IMR-90 (cell line): ENCODE data around the gene KLHL40. TPM values are rescaled to one million over a fixed set of nuclear protein-coding genes. Genes with fewer than 3 reads are reported as not detected.

Experiments used
- ATAC-seq: fragments of 200-7000 bp; cut with Tn5 transposase; 2 replicates; pipeline ENCODE4 v1.9.1; 2020; ENCODE audit warnings: low read depth, mild to moderate bottlenecking, moderate library complexity
- BruUV-seq: library from RNA; stranded (reverse); fragments of 400-500 nt; replicated peaks from 2 replicates; lab custom pipeline; 2021; lab: Mats Ljungman, UMichigan
- CTCF ChIA-PET: fragments of 300-600 bp; formaldehyde crosslinking; extraction: SDS; loops from one replicate; lab custom pipeline; 2021; ENCODE audit warnings: antibody characterized with exemption; lab: Yijun Ruan, JAX
- POLR2A ChIA-PET: fragments of 300-600 bp; sonication (Branson Sonifier 250); formaldehyde crosslinking; loops from one replicate; lab custom pipeline; 2022; ENCODE audit warnings: antibody characterized with exemption; ENCODE audit not compliant: unreplicated experiment; lab: Charles Lee
- DNase-seq: peaks from one replicate; pipeline ENCODE4 v3.0.0; 2013
- H2AFZ ChIP-seq: replicated peaks from 2 replicates; pipeline ENCODE3; 2013; ENCODE audit warnings: low read length, mild to moderate bottlenecking; ENCODE audit not compliant: poor library complexity
- H2AK5ac ChIP-seq: 2 replicates; pipeline ENCODE4 v1.6.1; 2013; ENCODE audit warnings: low read depth, low read length, inconsistent platforms
- H2AK9ac ChIP-seq: replicated peaks from 2 replicates; pipeline ENCODE3; 2013; ENCODE audit warnings: mild to moderate bottlenecking, low read depth, low read length, moderate library complexity; ENCODE audit not compliant: poor library complexity
- H2BK120ac ChIP-seq: 2 replicates; pipeline ENCODE4 v1.6.1; 2013; ENCODE audit warnings: low read depth, low read length, inconsistent platforms
- H2BK15ac ChIP-seq: 3 replicates; pipeline ENCODE4 v1.6.1; 2013; ENCODE audit warnings: low read depth, low read length, inconsistent platforms
- H2BK20ac ChIP-seq: 2 replicates; pipeline ENCODE4 v1.6.1; 2013; ENCODE audit warnings: low read depth, mild to moderate bottlenecking, inconsistent platforms, low read length, moderate library complexity
- H2BK5ac ChIP-seq: 2 replicates; pipeline ENCODE4 v1.6.1; 2013; ENCODE audit warnings: mild to moderate bottlenecking, low read depth, low read length, inconsistent platforms; ENCODE audit not compliant: poor library complexity, severe bottlenecking
- H3K14ac ChIP-seq: replicated peaks from 2 replicates; pipeline ENCODE4 v1.6.1; 2013; ENCODE audit warnings: low read depth, low read length, inconsistent platforms
- H3K18ac ChIP-seq: 2 replicates; pipeline ENCODE4 v1.6.1; 2013; ENCODE audit warnings: low read depth, low read length, control low read depth
- H3K23ac ChIP-seq: 2 replicates; pipeline ENCODE4 v1.6.1; 2013; ENCODE audit warnings: low read depth, low read length, inconsistent platforms
- H3K27ac ChIP-seq: 2 replicates; pipeline ENCODE4 v1.5.1; 2013; ENCODE audit warnings: mild to moderate bottlenecking, control low read depth, low read length; ENCODE audit not compliant: insufficient read depth
- H3K27me3 ChIP-seq: 2 replicates; pipeline ENCODE4 v1.6.1; 2013; ENCODE audit warnings: low read length; ENCODE audit not compliant: control insufficient read depth, insufficient read depth
- H3K36me3 ChIP-seq: 2 replicates; pipeline ENCODE4 v1.6.1; 2013; ENCODE audit warnings: low read length, mixed read lengths; ENCODE audit not compliant: control insufficient read depth, insufficient read depth
- H3K4ac ChIP-seq: 2 replicates; pipeline ENCODE4 v1.6.1; 2013; ENCODE audit warnings: low read depth, low read length, inconsistent platforms
- H3K4me1 ChIP-seq: 2 replicates; pipeline ENCODE4 v1.6.1; 2013; ENCODE audit warnings: low read length, mixed read lengths; ENCODE audit not compliant: control insufficient read depth, insufficient read depth
- H3K4me2 ChIP-seq: 2 replicates; pipeline ENCODE4 v1.6.1; 2013; ENCODE audit warnings: low read depth, mild to moderate bottlenecking, control low read depth, low read length, moderate library complexity
- H3K4me3 ChIP-seq: 2 replicates; pipeline ENCODE4 v1.5.1; 2013; ENCODE audit warnings: low read depth, mild to moderate bottlenecking, control low read depth, low read length, moderate library complexity; ENCODE audit not compliant: insufficient read depth
- H3K56ac ChIP-seq: 2 replicates; pipeline ENCODE4 v1.6.1; 2013; ENCODE audit warnings: low read length, inconsistent platforms; ENCODE audit not compliant: insufficient read depth; ENCODE audit errors: extremely low read depth
- H3K79me1 ChIP-seq, 2 experiments: 2 replicates each; pipeline ENCODE4 v1.6.1; 2013; ENCODE audit warnings: low read length in 2 of 2, inconsistent platforms in 1 of 2, low read depth in 1 of 2
- H3K9ac ChIP-seq: 2 replicates; pipeline ENCODE4 v1.6.1; 2013; ENCODE audit warnings: low read depth, low read length, control low read depth
- H3K9me1 ChIP-seq: 2 replicates; pipeline ENCODE4 v1.6.1; 2013; ENCODE audit warnings: low read length, inconsistent platforms; ENCODE audit not compliant: insufficient read depth
- H3K9me3 ChIP-seq: 2 replicates; pipeline ENCODE4 v1.6.1; 2013; ENCODE audit warnings: low read length; ENCODE audit not compliant: control insufficient read depth, insufficient read depth
- H4K20me1 ChIP-seq: 2 replicates; pipeline ENCODE4 v1.6.1; 2013; ENCODE audit warnings: low read length, inconsistent platforms; ENCODE audit not compliant: insufficient read depth
- H4K5ac ChIP-seq: 2 replicates; pipeline ENCODE4 v1.6.1; 2013; ENCODE audit warnings: mild to moderate bottlenecking, low read depth, low read length, control low read depth
- H4K8ac ChIP-seq, 2 experiments: 2 replicates each; pipeline ENCODE4 v1.6.1; 2013; ENCODE audit warnings: low read depth in 2 of 2, low read length in 2 of 2, control low read depth in 1 of 2, inconsistent platforms in 1 of 2
- H4K91ac ChIP-seq: 2 replicates; pipeline ENCODE4 v1.6.1; 2013; ENCODE audit warnings: low read depth, low read length, inconsistent platforms; ENCODE audit not compliant: insufficient read depth
- BHLHE40 ChIP-seq: fragments of 150-350 bp; IDR thresholded peaks from 2 replicates; pipeline ENCODE4 v1.6.1; 2016; ENCODE audit warnings: mild to moderate bottlenecking, low read depth, low read length
- CEBPB ChIP-seq: IDR thresholded peaks from 2 replicates; pipeline ENCODE4 v1.6.1; 2012; ENCODE audit warnings: low read depth, low read length, improper control_type of control experiment
- CHD1 ChIP-seq: IDR thresholded peaks from 2 replicates; pipeline ENCODE4 v1.6.1; 2012; ENCODE audit warnings: low read depth, low read length, improper control_type of control experiment
- CTCF ChIP-seq: conservative IDR thresholded peaks from 2 replicates; pipeline ENCODE4 v1.5.1; 2012; ENCODE audit warnings: mild to moderate bottlenecking, low read depth, low read length, improper control_type of control experiment
- ELK1 ChIP-seq: fragments of 150-350 bp; IDR thresholded peaks from 2 replicates; pipeline ENCODE4 v1.6.1; 2016; ENCODE audit warnings: low read depth, mild to moderate bottlenecking, low read length, moderate library complexity, borderline replicate concordance
- FOS ChIP-seq: fragments of 150-350 bp; IDR thresholded peaks from 2 replicates; pipeline ENCODE4 v1.6.1; 2016; ENCODE audit warnings: low read depth, low read length
- MAFK ChIP-seq: IDR thresholded peaks from 2 replicates; pipeline ENCODE4 v1.6.1; 2012; ENCODE audit warnings: low read depth, low read length, improper control_type of control experiment
- MAZ ChIP-seq: IDR thresholded peaks from 2 replicates; pipeline ENCODE4 v1.6.1; 2012; ENCODE audit warnings: low read depth, mild to moderate bottlenecking, low read length, improper control_type of control experiment, moderate library complexity, borderline replicate concordance
- MXI1 ChIP-seq: IDR thresholded peaks from 2 replicates; pipeline ENCODE4 v1.6.1; 2012; ENCODE audit warnings: low read depth, mild to moderate bottlenecking, low read length, moderate library complexity, borderline replicate concordance
- NFE2L2 ChIP-seq: fragments of 150-350 bp; IDR thresholded peaks from 2 replicates; pipeline ENCODE4 v1.6.1; 2016; ENCODE audit warnings: low read depth, mild to moderate bottlenecking, low read length
- POLR2A ChIP-seq: IDR thresholded peaks from 2 replicates; pipeline ENCODE4 v1.6.1; 2012; ENCODE audit warnings: mild to moderate bottlenecking, low read depth, low read length
- RAD21 ChIP-seq: IDR thresholded peaks from 2 replicates; pipeline ENCODE4 v1.6.1; 2012; ENCODE audit warnings: low read length, improper control_type of control experiment
- RCOR1 ChIP-seq: IDR thresholded peaks from 2 replicates; pipeline ENCODE4 v1.6.1; 2012; ENCODE audit warnings: mild to moderate bottlenecking, low read length, improper control_type of control experiment; ENCODE audit not compliant: insufficient replicate concordance
- RFX5 ChIP-seq: IDR thresholded peaks from 2 replicates; pipeline ENCODE4 v1.8.0; 2012; ENCODE audit warnings: low read depth, mild to moderate bottlenecking, low read length, moderate library complexity
- SMC3 ChIP-seq: fragments of 150-350 bp; IDR thresholded peaks from 2 replicates; pipeline ENCODE4 v1.6.1; 2016; ENCODE audit warnings: low read depth, mild to moderate bottlenecking, antibody characterized with exemption, low read length, moderate library complexity
- USF2 ChIP-seq: fragments of 150-350 bp; IDR thresholded peaks from 2 replicates; pipeline ENCODE4 v1.6.1; 2017; ENCODE audit warnings: mild to moderate bottlenecking, antibody characterized with exemption, low read length, low read depth
- WGBS, 2 experiments: methylation state at CpG; one replicate each; pipeline versions ENCODE4 v1.1.5 to v1.1.7; 2013; ENCODE audit warnings: missing lambda C conversion rate in 2 of 2; ENCODE audit not compliant: insufficient read length in 1 of 2; ENCODE audit errors: extremely low coverage in 2 of 2; 5-methylcytosine and 5-hydroxymethylcytosine counted together
- dilution Hi-C: fragments of 300-500 bp; cut with HindIII; formaldehyde crosslinking; loops from one replicate; pipeline ENCODE4 v1.14.3; 2018; ENCODE audit warnings: low sequenced_read_pairs; ENCODE audit not compliant: unreplicated experiment
- in situ Hi-C: fragments of 300-500 bp; cut with MboI; formaldehyde crosslinking; loops from 3 replicates; pipeline ENCODE4 v1.14.3; 2019; ENCODE audit warnings: low sequenced_read_pairs, inconsistent platforms, mixed read lengths
- intact Hi-C: fragments of 100-400 bp; cut with micrococcal nuclease; formaldehyde crosslinking; loops from 2 replicates; pipeline ENCODE4 v1.10.0; 2022
- polyA plus RNA-seq, 3 experiments: library from polyadenylated mRNA; depleted of rRNA; stranded (reverse); fragments of >200 nt; gene quantifications; 2 replicates each; pipeline ENCODE4 v1.2.3, GENCODE V29; 2012; ENCODE audit warnings: low replicate concordance in 1 of 3
- total RNA-seq: library from RNA; depleted of rRNA; stranded (reverse); fragments of >200 nt; gene quantifications from 2 replicates; pipeline ENCODE4 v1.2.3, GENCODE V29; 2012

The KLHL40 gene
- total and polyA plus RNA-seq, 2 of the 4 experiments (the other 2 are of a cell fraction), result not detected

- H2BK15ac ChIP-seq, result no peak overlapping the region
- no peak overlapping the region for H3K23ac ChIP-seq
- H3K4me2 ChIP-seq, result no peak overlapping the region
- no peak overlapping the region for H2BK120ac ChIP-seq
- DNase-seq (peak; percentile 40), ATAC-seq (no peak)
- no peak for TF ChIP-seq MAFK
- no peak for TF ChIP-seq RAD21
- TF ChIP-seq USF2, result no peak
- no peak for TF ChIP-seq SMC3
- no peak for TF ChIP-seq CTCF
- TF ChIP-seq RFX5, result no peak
- TF ChIP-seq CHD1, result no peak
- TF ChIP-seq CEBPB, result no peak
- TF ChIP-seq FOS, result no peak
- TF ChIP-seq MAZ, result no peak
- TF ChIP-seq RCOR1, result no peak
- no peak for TF ChIP-seq BHLHE40
- no peak for TF ChIP-seq POLR2A
- no peak for TF ChIP-seq ELK1
- TF ChIP-seq MXI1, result no peak
- TF ChIP-seq NFE2L2, result no peak
- H3K4ac ChIP-seq, result no peak overlapping the region
- POLR2A ChIA-PET, result no interaction called here
- H3K36me3 ChIP-seq, result no peaks in the 10 kb centered on the region
- H3K9me1 ChIP-seq, result peaks cover 3% of the 10 kb centered on the region
- H3K9ac ChIP-seq, result no peak overlapping the region
- CTCF ChIA-PET, result no interaction called here
- H4K5ac ChIP-seq, result no peak overlapping the region
- no peak overlapping the region for H4K91ac ChIP-seq
- BruUV-seq, result no TSS peak
- no peak overlapping the region for H3K18ac ChIP-seq
- H3K14ac ChIP-seq, result no peak overlapping the region
- H4K20me1 ChIP-seq, result no peaks in the 10 kb centered on the region
- H3K79me1 ChIP-seq, result no peaks in the 10 kb centered on the region
- H3K4me1 ChIP-seq, result peaks cover 5% of the 10 kb centered on the region
- dilution Hi-C loops (no loop called here), intact Hi-C loops (no loop called here), in situ Hi-C loops (no loop called here)
- H3K27me3 ChIP-seq, result peaks cover 5% of the 10 kb centered on the region
- H3K4me3 ChIP-seq, result no peak overlapping the region
- no peak overlapping the region for H2BK5ac ChIP-seq
- H2BK20ac ChIP-seq, result no peak overlapping the region
- WGBS, 2 experiments, result 67% methylated on average over 1 of the region's 4 CpGs; no CpG with 5 or more reads in 1 of the 2 experiments
- H2AFZ ChIP-seq, result peak overlapping the region; percentile 27
- 0 out of 2 replicates have a peak overlapping the region, but pooled peaks have one; percentile 24 for H2AK5ac ChIP-seq
- H3K56ac ChIP-seq, result no peak overlapping the region
- H2AK9ac ChIP-seq, result no peak overlapping the region
- H3K27ac ChIP-seq, result no peak overlapping the region
- H3K9me3 ChIP-seq, result no peaks in the 10 kb centered on the region; the same call in none of the 2 replicates
- H4K8ac ChIP-seq, result no peak overlapping the region
Observed at GRCh38 chr3:42680806-42681205, 4.5 kb upstream of the KLHL40 start.
